LNCaP clone FGC (cell line): ENCODE results near the gene NOS2.
"Not testable (repeated sequence)": the region's sequence is repeated elsewhere in the genome, so short reads cannot be mapped to it uniquely, and the experiment has no call there.

Source experiments
- DNase-seq: peaks from one replicate; pipeline ENCODE4 v3.0.0-alpha.2; 2011; ENCODE audit warnings: low read depth
- H3K4me3 ChIP-seq: 2 replicates; pipeline ENCODE4 v1.5.1; 2011; ENCODE audit warnings: mild to moderate bottlenecking, low read depth, low read length, control low read depth
- CTCF ChIP-seq: IDR thresholded peaks from 2 replicates; pipeline ENCODE4 v1.5.1; 2012; ENCODE audit warnings: mild to moderate bottlenecking; ENCODE audit not compliant: control insufficient read depth, insufficient read depth; ENCODE audit errors: extremely low read depth

NOS2 gene

GRCh38 chr17:27824176-27824715 is 23.9 kb upstream of the NOS2 start:
- TF ChIP-seq CTCF, result no peak
- DNase-seq, result no peak

GRCh38 chr17:27822108-27822507 is 21.8 kb upstream of the NOS2 start:
- H3K4me3 ChIP-seq, DNase-seq: not testable (repeated sequence)

More at GRCh38 chr17:27824176-27824715, 23.9 kb upstream of the NOS2 start:
- H3K4me3 ChIP-seq, result no peak overlapping the region

DNA sequence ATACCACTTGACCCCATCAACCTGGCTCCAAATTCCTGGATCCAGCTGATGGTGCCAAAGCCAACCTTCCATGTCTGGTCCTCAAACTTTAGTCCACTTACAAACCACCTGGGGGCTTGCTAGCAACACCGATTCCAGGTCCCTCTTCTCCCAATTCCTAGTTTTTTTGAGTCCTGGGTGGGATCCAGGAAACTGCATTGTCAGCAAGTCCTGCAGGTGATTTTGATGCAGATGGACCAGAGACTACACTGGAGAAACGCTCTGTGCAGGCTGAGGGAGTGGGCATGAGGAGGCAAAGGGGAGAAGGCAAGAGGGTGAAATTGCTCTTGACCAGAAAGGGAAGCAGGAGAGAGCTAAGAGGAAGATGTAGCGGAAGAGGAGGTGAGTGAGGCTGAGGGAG is 21.0 kb upstream of the NOS2 start:
- no peak for DNase-seq
- no peak overlapping the region for H3K4me3 ChIP-seq
- TF ChIP-seq CTCF, result no peak

DNA sequence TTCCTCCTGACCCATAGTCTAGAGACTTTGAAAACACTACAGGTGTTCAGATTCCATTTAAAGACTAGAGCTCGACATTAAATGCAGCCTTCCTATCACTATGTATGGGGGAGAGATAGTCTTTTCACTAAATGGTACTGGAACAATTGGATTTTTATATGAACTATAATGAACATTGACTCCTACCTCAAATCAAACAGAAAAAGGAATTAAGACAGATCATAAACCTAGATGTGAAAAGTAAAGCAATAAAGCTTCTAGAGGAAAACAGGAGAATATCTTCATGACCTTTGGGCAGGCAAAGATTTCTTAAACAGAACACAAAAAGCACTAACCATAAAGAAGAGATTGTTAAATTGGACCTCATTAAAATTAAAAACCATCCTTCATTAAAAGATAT is 18.8 kb upstream of the NOS2 start:
- no peak overlapping the region for H3K4me3 ChIP-seq
- no peak for TF ChIP-seq CTCF
- DNase-seq, result no peak

DNA sequence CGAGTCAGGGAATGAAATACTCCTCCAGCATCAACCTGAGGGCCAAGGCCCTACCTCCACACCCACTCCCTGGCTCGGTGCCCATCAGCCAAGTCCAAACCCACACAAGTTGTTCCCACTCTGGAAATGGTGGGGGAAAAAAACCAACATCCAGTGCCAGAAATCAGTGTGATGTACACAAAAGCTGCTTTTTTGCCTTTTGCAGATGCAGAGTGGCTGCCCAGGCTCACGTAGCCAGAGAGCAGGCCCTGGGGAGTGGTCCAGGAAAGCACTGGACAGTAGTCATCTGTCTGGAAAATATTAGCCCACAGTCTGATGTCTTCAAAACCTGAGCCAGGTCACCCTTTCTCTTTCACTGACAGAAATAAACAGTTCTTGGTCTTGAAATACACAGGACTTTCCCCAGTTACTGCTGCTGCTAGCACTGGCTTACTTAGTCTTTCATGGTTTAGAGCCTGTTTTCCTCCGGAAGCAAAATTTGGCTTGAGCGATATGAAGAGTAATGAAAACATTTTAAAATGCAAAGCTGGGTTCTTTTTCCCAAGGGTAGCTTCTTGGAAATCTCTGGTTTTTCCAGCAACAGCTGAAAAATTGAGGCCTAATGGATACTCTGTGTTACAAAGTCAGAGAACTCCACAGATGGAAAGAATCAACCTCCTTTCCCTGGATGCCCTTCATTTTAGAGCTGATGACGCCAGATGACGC is 18.2 kb upstream of the NOS2 start:
- no peak overlapping the region for H3K4me3 ChIP-seq
- no peak for TF ChIP-seq CTCF
- DNase-seq, result no peak

DNA sequence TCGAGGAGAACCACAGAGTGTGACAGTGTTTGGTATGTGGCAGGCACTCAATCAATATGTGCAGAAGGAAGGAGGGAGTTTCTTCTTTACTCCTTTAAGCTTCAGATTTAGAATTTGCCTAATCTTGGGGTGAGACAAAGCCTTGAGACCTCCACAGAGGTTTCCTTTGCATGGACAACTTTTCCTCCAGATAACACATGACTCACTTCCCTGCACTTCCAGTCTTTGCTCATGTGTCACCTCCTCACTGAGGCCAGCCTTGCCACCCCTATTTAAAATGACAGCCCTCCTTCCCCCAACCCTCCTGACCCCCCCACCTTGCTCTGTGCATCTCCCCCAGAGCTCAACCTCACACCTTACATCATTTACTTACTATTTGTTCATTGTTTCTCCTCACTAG is 17.4 kb upstream of the NOS2 start:
- DNase-seq, result no peak
- no peak for TF ChIP-seq CTCF
- no peak overlapping the region for H3K4me3 ChIP-seq

- DNase-seq, result no peak
- no peak for TF ChIP-seq CTCF
These were observed 16.6 kb upstream of the NOS2 start for GRCh38 chr17:27816946-27817345.

More at GRCh38 chr17:27816946-27817345, 16.6 kb upstream of the NOS2 start:
- no peak overlapping the region for H3K4me3 ChIP-seq
